Measurements from ENCODE around the gene SLC41A3. TPM values are rescaled to one million over a fixed set of nuclear protein-coding genes. Genes with fewer than 3 reads are reported as not detected.

Gene SLC41A3
- total and polyA plus RNA-seq, 2 of the 8 experiments (the other 6 are each of a cell fraction or from before 2014, with no cell fraction given), result 30.2 to 56.4 TPM

DNA sequence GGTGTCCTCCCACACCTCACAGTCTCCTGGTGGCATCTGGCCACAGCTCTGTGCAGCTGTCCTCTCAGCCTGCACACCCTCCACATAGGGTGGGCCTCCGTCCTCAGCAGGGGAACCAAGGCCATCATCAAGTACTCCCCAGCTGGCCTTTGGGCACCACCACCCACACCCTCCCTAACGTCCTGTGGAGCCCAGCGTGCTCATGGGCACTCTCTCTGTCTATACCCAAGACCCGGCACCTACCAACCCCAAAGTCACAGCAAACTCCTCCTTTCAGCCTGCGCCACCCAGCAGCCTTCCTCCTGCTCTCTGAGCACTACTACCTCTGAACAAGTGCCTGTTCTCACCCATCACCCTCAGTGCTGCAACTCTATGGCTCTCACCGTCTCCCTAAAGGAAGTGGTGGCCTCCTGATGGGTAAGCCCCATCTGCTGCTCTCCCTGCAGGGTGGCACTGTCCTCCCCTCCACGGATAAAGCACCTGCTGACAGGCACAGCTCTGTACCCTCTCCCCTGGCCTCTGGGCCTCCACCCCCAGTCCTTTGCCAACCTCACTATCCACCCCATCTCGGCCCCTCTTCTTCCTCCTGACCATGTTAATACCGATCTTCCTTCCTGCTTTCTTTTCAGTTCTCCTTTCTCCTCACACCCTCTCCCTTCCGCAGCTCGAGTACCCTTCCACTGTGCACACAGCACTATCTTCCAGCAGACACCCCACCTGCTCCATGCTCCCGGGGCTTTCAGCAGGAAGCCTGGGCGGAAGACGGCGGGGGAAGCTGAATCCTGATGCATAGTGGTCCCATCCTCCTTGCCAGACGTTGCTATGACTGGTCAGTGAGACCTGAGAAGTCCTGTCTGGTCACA lies 31.5 kb downstream of the SLC41A3 start (continued):
- TF ChIP-seq POLR2AphosphoS5 (IDR thresholded peaks at IDR 0.05; ENCODE audit: low read depth, low read length) (no peak), PHF8 (conservative IDR thresholded peaks at IDR 0.05; ENCODE audit: low read depth, low read length) (no peak), POU5F1 (IDR thresholded peaks at IDR 0.05; ENCODE audit: low read depth, low read length) (no peak), FOSL1 (IDR thresholded peaks at IDR 0.05; ENCODE audit: insufficient read depth, low read depth, low read length) (no peak), MAFK (IDR thresholded peaks at IDR 0.05; ENCODE audit: low read depth, low read length) (no peak)
- TF ChIP-seq, protein P1, sequence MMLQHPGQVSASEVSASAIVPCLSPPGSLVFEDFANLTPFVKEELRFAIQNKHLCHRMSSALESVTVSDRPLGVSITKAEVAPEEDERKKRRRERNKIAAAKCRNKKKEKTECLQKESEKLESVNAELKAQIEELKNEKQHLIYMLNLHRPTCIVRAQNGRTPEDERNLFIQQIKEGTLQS (IDR thresholded peaks at IDR 0.05; ENCODE audit: insufficient read depth, low read depth, low read length), result no peak
- TF ChIP-seq, protein P2, sequence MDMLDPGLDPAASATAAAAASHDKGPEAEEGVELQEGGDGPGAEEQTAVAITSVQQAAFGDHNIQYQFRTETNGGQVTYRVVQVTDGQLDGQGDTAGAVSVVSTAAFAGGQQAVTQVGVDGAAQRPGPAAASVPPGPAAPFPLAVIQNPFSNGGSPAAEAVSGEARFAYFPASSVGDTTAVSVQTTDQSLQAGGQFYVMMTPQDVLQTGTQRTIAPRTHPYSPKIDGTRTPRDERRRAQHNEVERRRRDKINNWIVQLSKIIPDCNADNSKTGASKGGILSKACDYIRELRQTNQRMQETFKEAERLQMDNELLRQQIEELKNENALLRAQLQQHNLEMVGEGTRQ (IDR thresholded peaks at IDR 0.05; ENCODE audit: low read length), result no peak
- TF ChIP-seq, protein P3, sequence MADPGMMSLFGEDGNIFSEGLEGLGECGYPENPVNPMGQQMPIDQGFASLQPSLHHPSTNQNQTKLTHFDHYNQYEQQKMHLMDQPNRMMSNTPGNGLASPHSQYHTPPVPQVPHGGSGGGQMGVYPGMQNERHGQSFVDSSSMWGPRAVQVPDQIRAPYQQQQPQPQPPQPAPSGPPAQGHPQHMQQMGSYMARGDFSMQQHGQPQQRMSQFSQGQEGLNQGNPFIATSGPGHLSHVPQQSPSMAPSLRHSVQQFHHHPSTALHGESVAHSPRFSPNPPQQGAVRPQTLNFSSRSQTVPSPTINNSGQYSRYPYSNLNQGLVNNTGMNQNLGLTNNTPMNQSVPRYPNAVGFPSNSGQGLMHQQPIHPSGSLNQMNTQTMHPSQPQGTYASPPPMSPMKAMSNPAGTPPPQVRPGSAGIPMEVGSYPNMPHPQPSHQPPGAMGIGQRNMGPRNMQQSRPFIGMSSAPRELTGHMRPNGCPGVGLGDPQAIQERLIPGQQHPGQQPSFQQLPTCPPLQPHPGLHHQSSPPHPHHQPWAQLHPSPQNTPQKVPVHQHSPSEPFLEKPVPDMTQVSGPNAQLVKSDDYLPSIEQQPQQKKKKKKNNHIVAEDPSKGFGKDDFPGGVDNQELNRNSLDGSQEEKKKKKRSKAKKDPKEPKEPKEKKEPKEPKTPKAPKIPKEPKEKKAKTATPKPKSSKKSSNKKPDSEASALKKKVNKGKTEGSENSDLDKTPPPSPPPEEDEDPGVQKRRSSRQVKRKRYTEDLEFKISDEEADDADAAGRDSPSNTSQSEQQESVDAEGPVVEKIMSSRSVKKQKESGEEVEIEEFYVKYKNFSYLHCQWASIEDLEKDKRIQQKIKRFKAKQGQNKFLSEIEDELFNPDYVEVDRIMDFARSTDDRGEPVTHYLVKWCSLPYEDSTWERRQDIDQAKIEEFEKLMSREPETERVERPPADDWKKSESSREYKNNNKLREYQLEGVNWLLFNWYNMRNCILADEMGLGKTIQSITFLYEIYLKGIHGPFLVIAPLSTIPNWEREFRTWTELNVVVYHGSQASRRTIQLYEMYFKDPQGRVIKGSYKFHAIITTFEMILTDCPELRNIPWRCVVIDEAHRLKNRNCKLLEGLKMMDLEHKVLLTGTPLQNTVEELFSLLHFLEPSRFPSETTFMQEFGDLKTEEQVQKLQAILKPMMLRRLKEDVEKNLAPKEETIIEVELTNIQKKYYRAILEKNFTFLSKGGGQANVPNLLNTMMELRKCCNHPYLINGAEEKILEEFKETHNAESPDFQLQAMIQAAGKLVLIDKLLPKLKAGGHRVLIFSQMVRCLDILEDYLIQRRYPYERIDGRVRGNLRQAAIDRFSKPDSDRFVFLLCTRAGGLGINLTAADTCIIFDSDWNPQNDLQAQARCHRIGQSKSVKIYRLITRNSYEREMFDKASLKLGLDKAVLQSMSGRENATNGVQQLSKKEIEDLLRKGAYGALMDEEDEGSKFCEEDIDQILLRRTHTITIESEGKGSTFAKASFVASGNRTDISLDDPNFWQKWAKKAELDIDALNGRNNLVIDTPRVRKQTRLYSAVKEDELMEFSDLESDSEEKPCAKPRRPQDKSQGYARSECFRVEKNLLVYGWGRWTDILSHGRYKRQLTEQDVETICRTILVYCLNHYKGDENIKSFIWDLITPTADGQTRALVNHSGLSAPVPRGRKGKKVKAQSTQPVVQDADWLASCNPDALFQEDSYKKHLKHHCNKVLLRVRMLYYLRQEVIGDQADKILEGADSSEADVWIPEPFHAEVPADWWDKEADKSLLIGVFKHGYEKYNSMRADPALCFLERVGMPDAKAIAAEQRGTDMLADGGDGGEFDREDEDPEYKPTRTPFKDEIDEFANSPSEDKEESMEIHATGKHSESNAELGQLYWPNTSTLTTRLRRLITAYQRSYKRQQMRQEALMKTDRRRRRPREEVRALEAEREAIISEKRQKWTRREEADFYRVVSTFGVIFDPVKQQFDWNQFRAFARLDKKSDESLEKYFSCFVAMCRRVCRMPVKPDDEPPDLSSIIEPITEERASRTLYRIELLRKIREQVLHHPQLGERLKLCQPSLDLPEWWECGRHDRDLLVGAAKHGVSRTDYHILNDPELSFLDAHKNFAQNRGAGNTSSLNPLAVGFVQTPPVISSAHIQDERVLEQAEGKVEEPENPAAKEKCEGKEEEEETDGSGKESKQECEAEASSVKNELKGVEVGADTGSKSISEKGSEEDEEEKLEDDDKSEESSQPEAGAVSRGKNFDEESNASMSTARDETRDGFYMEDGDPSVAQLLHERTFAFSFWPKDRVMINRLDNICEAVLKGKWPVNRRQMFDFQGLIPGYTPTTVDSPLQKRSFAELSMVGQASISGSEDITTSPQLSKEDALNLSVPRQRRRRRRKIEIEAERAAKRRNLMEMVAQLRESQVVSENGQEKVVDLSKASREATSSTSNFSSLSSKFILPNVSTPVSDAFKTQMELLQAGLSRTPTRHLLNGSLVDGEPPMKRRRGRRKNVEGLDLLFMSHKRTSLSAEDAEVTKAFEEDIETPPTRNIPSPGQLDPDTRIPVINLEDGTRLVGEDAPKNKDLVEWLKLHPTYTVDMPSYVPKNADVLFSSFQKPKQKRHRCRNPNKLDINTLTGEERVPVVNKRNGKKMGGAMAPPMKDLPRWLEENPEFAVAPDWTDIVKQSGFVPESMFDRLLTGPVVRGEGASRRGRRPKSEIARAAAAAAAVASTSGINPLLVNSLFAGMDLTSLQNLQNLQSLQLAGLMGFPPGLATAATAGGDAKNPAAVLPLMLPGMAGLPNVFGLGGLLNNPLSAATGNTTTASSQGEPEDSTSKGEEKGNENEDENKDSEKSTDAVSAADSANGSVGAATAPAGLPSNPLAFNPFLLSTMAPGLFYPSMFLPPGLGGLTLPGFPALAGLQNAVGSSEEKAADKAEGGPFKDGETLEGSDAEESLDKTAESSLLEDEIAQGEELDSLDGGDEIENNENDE (IDR thresholded peaks at IDR 0.05; ENCODE audit: insufficient replicate concordance, low read length), result no peak
